OCI-M2 (cell line): Measurements from ENCODE around the gene SEC24B.

ENCODE experiments used
- DNase-seq: peaks from one replicate; lab custom pipeline; 2025; ENCODE audit not compliant: unreplicated experiment; lab: John Stamatoyannopoulos, UW

SEC24B gene

DNA sequence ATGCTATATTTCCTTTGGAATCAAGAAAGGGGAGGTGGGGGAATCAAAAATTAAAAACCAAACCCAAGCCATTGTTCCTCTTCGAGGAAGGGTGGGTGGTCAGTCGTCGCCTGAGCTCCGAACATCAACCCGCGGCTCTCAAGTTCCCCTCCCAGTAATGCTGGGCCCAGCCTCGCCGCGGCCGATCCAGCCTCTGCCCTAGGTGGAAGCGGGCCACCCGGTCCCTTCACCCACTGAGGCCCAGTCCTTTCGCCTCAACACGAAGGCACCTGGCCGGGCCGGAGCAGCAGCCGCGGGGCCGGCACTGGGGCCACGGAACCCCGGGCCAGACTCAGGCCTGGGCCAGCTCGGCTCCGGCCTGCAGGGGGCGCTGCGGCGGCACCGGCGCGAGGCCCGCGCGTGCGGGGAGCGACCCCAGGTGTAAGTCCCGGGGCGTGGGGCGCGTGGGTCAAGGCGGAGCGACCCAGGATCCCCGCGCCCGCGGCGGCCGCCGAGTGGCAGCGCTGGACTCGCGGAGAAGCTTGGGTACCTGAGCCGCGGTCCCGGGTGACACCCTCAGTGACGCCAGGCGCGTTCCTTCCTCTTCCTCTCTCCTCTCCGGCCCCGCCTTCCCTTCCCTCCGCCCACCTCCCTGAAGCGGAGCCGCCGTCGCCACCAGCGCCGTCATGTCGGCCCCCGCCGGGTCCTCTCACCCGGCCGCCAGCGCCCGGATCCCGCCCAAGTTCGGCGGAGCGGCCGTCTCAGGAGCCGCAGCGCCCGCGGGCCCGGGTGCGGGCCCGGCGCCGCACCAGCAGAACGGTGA is at the start of gene SEC24B:
Gene SEC24B, plus strand, starts transcription at position 611 of the 802 bp plus-strand sequence. Its CDS starts 55 bp downstream, at position 666.
- DNase-seq, result no peak

DNA sequence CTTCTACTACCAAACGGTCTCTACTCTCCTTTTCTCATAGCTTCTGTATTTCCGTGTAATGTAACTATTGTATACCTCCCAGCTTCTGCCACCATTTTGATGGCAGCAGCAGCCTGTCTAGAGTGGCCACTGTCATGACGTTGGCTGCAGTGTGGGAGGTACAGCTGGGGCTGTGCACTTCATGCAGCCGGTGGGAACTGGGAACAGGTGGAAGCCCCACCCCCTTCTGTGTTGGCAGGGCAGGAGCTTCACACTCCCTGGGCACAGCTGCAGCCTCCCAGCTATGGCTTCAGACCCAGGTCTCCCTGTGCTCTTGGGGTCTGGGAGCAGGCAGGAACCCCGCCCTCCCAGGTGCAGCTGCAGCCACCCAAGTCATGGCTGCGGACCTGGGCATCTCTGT is 49.8 kb upstream of the SEC24B start:
- DNase-seq, result no peak

DNA sequence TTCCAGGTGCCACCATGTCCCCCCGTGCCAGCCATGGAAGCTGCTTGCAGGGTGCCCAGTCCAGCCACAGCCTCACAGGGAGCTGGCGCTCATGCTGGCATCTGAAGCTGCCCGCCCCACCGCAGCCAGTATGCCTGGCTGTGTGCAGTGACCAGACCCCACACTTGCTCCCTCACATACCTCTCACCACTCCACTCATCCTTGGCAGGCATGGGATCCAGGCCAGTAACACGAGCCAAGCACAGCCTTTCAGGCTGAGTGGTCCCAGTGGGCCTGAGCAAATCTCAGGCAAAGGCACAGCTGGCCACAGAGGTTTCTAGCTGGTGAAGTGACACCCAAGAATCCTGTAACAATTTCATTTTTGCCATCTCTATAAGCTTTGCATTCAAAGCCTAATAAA is 48.4 kb upstream of the SEC24B start:
- no peak for DNase-seq

DNA sequence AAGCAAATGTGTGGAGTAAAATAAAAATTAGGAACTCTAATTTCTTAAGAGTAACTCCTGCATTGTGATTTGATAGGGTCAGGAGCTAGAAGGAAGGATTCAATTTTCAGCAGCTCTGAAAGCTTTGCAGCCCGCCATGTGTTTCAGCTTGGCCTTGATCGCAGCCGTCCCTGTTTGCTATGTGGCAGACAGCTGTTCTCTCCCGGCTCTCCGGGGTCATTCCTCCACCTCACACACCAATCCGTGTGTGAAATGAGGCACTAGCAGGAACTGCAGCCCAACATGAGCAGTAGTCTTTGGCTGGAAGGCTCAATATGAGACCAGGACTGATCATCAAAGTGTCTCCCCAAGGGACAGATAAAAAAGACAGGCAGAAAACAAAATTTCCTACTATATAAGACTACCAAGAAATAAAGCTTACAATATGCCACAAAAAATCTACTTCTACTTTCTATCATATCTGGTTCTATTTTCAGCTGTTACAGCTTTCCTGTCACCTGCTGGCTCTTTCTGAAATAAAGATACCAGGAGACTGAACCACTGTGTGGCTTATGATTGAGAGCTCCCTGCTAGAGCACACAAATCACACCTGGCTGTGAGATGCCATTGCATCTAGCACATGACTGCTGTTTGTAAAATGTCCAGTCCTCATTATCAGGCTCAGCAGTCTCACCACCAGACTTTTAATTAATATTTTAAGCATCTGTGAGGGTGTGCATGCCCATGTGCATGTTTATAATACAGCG is 44.1 kb upstream of the SEC24B start:
- no peak for DNase-seq

DNA sequence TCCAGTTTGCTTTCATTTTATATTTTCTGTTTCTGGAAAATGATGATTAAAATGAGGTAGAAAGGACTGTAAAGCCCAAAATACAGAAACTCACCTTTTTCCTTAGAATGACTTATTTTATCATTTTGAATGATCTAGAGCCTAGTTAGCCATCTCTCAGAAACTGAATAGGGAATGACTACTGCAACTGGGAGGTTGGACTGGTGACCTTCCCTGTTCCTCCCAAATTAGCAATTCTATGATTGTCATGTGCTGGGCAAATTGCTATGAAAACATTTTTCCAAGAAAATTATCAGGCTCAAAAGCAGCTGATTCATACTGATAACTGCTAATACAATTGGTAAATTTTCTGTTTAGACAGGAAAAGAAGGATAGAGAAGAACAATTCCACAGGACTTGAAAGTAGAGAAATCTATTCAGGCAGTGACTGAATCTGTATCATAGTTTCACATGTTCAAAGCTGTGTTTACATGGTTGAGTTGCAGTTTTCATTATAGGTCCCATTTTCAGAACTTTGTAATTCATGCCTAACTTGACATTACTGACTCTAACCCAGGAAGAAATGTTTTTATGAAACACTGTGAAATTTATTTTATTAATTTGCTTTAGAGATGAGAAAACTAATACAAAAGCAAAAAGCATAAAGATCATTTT is 43.4 kb upstream of the SEC24B start:
- DNase-seq, result no peak

DNA sequence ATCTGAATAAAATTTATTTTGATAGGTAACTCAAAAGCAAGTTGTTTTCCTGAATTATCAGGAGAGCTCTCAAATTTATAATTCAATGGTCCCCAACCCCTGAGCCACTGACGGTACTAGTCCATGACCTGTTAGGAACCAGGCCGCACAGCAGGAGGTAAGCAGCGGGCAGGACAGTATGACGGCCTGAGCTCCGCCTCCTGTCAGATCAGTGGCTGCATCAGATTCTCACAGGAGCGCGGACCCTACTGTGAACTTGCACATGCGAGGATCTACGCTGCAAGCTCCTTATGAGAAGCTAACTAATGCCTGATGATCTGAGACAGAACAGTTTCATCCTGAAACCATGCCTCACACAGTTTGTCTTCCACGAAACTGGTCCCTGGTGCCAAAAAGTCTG is 37.9 kb upstream of the SEC24B start:
- no peak for DNase-seq

DNA sequence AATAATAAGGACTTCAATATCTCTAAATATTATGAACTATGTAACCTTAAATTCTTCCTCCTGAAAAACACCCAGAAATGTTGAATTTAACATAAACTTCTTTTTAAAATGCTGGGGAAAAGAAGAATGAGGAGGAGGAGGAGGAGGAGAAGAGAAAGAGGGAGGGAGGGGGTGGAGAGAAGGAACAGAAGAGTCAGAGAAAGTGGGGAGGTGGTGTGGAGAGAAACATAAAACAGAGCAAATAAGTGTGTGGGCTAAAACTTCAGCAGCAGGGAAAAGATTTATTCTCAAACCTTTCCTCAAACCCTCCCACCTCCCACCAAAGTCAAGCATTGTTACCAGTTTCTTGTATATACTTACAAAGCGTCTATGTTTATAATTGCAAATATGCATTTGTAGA is 34.7 kb upstream of the SEC24B start:
- DNase-seq, result no peak

DNA sequence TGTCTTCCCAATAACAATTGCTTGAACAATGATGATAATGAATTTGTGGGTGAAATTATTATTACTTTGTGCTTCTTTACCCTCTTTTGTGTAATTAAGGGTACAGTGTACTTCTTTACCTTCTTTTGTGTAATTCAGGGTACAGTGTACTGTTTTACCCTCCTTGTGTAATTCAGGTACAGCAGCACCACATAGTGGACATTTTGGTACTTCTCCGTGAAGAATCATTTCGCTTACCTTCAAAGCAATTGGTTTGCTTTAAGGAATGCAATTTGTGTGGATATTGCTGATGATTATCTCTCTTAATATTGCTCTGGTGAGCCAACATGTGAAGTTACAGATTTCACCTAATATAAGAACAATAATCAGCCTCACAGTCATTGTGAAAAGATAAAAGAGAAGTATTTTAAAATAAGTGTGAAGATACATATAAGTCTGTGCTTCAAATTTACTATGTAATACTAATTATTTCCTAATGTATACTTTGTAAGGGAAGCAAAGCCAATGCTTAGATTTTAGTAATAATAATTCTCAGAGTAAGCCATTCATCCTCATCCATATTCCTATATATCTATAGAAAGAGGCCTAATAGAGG is 27.2 kb upstream of the SEC24B start:
- DNase-seq, result no peak

DNA sequence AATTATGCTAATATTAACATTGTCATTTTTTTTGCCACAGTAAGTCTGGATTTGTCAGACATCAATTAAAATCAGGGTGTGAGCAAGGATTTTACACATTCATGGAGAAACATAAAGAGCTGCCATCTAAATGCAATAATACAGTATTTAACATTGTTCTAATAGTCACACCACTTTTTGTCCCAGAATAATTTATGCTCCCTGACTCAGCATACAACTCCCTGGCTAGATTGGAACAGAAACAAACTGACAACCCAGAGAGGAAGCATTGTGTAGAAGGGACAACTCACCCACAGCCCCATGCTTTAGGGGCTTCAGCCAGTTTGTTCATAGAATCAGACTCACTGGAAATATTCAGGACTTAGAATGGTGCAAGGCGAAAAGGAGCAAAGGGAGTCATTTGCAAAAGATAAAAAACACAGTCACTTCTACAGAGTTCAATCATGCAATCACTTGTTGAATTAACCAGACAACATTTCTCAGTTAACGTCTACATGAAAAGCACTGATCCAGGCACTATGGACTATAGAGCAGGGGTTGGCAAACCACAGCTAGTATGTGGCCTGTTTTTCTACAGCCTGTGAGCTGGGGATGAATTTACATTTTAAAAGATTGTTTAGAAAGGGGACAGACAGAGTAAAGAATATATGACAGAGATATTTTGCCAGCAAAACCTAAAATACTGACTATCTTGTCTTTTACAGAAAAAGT is 26.4 kb upstream of the SEC24B start:
- no peak for DNase-seq

DNA sequence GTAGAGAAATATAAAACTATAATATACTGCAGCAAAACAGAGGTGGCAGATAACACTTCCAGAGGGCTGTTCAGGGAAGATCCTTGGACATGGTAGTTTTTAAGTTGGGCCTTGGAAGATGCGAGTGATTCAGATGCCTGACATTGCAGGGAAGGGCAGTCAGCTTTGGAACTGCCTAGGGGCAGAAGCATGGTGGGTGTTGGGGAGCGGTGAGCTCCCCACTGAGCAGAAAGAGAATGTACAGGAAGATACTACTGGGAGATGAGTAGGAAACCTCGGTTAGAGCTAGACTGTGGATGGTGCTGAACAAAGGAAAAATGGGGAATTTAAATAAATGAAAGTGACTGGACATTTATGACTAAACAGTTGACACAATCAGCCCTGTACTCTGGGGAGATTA is 24.9 kb upstream of the SEC24B start:
- DNase-seq, result no peak

DNA sequence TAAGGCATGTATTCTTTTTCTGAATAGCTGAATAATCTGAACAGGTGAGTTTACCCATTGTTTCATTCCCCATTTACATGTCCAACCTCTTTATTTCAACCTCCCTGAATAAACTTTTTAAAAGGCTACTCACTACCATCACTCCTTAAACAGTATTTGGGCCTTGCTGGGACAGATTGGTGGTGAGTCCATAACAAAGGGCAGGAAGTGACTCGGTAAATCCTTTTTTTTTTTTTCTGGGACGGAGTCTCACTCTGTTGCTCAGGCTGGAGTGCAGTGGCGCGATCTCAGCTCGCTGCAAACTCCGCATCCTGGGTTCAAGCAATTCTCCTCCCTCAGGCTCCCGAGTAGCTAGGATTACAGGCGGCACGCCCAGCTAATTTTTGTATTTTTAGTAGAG is 23.4 kb upstream of the SEC24B start:
- no peak for DNase-seq

DNA sequence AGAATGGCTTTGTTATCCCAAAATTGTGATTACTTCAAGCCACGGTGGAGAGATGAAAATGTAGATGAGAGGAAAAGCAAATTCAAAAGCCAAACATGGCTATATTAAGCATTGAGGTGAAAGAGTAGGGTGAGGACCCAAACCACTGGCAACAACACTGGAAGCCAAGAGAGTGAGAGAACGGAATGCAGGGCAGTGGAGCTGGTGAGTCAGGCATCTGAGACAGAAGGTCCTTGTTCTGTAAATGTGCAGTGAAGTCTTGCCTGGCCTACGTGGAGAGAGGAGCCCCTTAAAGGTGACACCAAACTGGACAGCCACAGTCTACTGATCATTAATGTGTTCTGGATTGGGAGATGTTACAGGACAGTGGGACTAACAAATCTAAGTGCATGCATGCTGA is 22.8 kb upstream of the SEC24B start:
- DNase-seq, result no peak

DNA sequence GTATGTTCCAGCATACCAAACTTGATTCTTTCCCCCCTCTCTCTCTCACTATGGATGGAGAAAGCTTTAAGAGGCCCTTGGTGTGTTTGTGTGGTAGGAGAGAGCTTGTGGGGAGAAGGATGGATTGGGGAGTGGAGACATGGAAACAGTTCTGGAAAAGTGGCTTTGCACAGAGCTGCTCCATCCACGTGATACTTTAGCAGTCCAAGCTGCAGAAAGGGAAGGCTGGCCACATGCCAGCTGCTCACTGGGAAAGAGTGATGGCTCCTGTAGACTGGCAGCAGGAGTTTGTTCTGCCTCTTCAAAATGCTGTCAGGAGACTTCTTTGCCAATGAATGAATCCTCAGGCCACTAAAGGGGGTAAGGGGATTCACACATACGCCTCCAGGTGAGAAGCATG is 21.7 kb upstream of the SEC24B start:
- no peak for DNase-seq

DNA sequence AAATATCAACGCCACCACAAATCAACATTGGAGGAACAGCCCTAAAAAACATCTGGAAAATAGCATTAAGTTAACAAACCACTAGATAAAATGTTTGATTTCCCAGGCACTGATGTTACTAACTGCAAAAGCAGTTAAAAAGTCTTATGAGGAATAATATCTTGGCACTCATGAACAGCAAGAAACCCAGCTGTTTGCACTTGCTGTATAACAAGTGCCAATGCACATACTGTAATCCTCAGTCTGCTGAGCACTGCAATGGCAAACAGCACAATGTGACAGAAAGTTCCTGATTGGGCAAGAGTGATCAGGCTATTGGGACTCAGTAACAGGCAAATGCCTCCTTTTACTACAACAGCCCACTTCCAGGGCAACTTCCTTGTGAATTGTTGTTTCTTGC is 20.8 kb upstream of the SEC24B start:
- no peak for DNase-seq

DNA sequence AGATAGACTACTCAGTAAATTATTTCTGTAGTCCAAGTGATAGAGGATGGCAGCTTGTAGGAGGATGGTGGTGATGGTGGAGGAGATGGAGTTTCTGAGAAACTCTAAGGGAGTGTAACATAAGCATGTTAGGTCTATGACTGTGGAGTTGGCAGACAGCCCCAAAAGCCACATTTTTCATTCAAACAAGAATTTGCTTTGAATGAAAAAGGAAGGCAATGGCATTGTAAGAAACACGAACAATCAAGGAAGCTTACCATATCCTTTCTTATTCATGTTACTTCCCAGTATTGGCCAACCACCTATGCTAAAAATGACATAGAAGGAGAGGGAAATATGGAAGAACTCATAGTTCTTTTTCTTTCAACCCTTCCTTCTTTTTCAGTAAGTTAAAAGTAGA is 18.7 kb upstream of the SEC24B start:
- DNase-seq, result no peak

DNA sequence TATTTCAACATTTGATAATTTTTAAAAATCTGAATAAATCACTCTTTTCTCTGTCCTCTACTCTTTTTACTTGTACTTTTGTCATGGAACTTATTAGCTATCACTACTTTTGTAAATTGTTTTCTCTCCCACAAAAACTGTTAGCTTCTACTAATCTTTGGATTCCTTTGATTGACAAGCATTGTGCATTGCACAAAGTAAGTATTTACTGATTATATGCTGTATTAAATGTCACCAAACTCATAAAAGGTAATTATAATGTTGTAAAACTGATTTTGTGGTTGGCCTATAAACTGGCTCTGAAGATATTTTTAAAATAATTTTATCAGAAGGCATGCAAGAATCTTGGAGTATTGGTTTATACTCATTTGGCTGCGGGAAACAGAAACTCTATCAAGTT is 15.0 kb upstream of the SEC24B start:
- DNase-seq, result no peak

DNA sequence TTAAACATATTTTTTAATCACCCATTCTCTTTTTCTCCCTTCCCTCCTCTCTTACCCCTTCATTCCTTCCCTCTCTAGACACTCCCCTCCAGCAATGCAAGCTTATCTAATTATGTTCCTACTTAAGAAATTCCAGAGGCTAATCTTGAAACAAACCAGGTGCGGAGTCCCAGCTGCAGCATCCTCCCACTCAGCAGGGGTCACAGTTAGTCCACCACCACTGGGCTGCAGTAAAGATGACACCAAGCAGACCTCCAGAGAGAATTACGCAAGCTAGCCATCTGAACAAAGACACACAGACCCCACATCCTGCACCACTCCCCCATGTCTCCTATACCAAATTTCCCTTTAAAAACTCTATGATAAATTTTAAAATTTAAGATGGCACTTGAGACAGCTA is 13.9 kb upstream of the SEC24B start:
- DNase-seq, result no peak

DNA sequence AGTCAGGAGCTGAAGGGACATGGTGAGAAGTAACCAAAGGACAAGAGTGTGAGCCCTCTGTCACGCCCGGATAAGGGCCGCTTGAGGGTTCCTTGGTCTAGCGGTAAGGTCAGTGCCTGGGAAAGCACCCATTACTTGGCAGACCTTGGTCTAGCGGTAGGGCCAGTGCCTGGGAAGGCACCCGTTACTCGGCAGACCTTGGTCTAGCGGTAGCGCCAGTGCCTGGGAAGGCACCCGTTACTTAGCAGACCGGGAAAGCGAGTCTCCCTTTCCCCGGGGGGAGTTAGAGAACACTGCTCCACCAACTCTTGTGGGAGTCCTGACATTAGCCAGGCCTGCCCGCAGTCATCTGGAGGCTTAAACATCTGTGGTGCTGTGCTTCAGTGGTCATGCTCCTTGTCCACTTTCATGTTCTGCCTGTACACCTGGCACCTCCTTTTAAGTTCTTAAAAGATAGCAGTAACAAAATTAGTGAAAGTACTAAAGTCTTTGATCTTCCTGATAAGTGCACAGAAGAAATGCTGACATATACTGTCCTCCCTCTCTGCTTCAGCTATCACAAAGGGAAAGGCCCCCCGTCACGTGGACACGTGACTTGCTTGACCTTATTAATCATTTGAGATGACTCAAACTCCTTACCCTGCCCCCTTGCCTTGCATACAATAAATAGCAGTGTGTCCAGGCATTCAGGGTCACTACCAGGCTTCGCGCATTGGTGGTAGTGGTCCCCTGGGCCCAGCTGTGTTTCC is 9.3 kb upstream of the SEC24B start:
- DNase-seq, result no peak

DNA sequence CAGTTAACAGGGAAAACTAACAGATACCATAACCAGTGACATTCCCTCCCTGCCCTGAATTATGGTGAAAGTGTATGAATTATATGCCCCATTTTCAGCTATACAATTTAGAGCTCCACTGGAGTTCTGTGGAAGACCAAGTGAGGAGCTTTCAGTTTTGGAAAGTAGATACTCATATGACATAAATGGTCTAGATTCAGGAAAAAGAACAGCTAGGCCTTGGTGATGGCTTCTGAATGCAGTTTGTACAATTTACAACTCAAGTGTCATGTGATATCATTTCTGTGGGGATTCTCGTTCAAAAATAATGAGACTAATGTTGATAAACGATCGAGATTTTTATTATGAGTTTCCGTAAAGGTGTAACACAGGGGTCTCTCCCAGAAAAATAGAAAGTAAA is 8.2 kb upstream of the SEC24B start:
- no peak for DNase-seq

DNA sequence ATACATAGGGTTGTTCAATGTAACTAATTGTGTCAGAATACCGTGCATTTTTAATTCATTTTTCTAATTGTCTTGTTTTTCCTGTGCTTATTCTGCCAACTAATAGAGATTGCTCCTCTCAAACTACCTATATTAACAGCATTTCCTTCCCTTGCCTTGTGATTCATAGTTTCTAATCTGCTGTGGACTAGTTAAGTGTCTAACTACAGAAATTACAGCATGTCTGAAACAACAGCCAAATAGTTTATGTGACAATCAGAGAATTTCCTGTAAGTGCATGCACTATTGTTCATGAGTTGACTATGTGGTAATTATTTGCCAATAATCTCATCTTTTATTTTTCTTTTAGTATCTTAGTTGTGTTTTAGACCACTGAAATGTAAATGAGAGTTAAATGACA is 4.1 kb upstream of the SEC24B start:
- DNase-seq, result no peak
